CD14-positive monocyte (primary cell): Measurements from ENCODE around the gene VPS37B. TPM values are rescaled to one million over a fixed set of nuclear protein-coding genes. Genes with fewer than 3 reads are reported as not detected.

Experiments
- DNase-seq, 3 donors: peaks; one replicate each; pipeline ENCODE4 v3.0.0-alpha.2; 2011 to 2022
- H2AFZ ChIP-seq: 2 replicates; pipeline ENCODE4 v1.6.0; 2012; ENCODE audit warnings: mild to moderate bottlenecking, low read depth, low read length, inconsistent platforms; ENCODE audit not compliant: insufficient read depth, poor library complexity, severe bottlenecking
- H3K27ac ChIP-seq, 2 donors: 1 replicate in 1 of 2; 2 replicates in 1 of 2; pipeline ENCODE4 v1.5.1; 2012 to 2013; ENCODE audit warnings: low read length in 2 of 2, control low read depth in 1 of 2, inconsistent platforms in 1 of 2, low read depth in 1 of 2, mild to moderate bottlenecking in 1 of 2
- H3K27me3 ChIP-seq, 2 donors: one replicate each; pipeline versions ENCODE4 v1.6.0 to v1.6.1; 2011 to 2013; ENCODE audit warnings: low read length in 2 of 2; ENCODE audit not compliant: control insufficient read depth in 2 of 2, insufficient read depth in 2 of 2
- H3K36me3 ChIP-seq, 2 donors: replicated peaks in 1 of 2; 1 replicate in 1 of 2; 2 replicates in 1 of 2; pipeline versions ENCODE4 v1.5.1 to v1.6.1; 2012 to 2013; ENCODE audit warnings: low read length in 2 of 2, control low read depth in 1 of 2, inconsistent platforms in 1 of 2, mild to moderate bottlenecking in 1 of 2; ENCODE audit not compliant: insufficient read depth in 2 of 2, control insufficient read depth in 1 of 2
- H3K4me1 ChIP-seq, 2 donors: 1 replicate in 1 of 2; 2 replicates in 1 of 2; pipeline versions ENCODE4 v1.5.1 to v1.6.1; 2012 to 2013; ENCODE audit warnings: low read length in 2 of 2, control low read depth in 1 of 2, inconsistent platforms in 1 of 2, mild to moderate bottlenecking in 1 of 2, moderate library complexity in 1 of 2; ENCODE audit not compliant: insufficient read depth in 2 of 2, control insufficient read depth in 1 of 2
- H3K4me2 ChIP-seq: replicated peaks from 2 replicates; pipeline ENCODE3; 2012; ENCODE audit warnings: low read length, moderate library complexity, mild to moderate bottlenecking; ENCODE audit not compliant: poor library complexity, severe bottlenecking; ENCODE audit errors: extremely low read depth
- H3K4me3 ChIP-seq, 3 experiments: fragments of 200-600 bp in 1 of 3; sonication (generic) in 1 of 3; replicated peaks in 1 of 3; 1 replicate in 2 of 3; 2 replicates in 1 of 3; pipeline ENCODE4 v1.5.1; 2011 to 2013; ENCODE audit warnings: low read length in 3 of 3, mild to moderate bottlenecking in 3 of 3, control low read depth in 2 of 3, low read depth in 2 of 3, inconsistent platforms in 1 of 3, moderate library complexity in 1 of 3
- H3K79me2 ChIP-seq: 2 replicates; pipeline ENCODE4 v1.6.0; 2012; ENCODE audit warnings: mild to moderate bottlenecking, control low read depth, inconsistent platforms, low read length, moderate library complexity; ENCODE audit not compliant: insufficient read depth
- H3K9ac ChIP-seq: 2 replicates; pipeline ENCODE4 v1.6.0; 2017; ENCODE audit warnings: low read length, mild to moderate bottlenecking; ENCODE audit not compliant: insufficient read depth, poor library complexity, severe bottlenecking
- H3K9me3 ChIP-seq, 2 donors: replicated peaks in 1 of 2; 1 replicate in 1 of 2; 2 replicates in 1 of 2; pipeline versions ENCODE4 v1.5.1 to v1.6.1; 2012 to 2013; ENCODE audit warnings: low read length in 2 of 2, control low read depth in 1 of 2; ENCODE audit not compliant: control insufficient read depth in 1 of 2, insufficient read depth in 1 of 2
- H4K20me1 ChIP-seq: 2 replicates; pipeline ENCODE4 v1.6.0; 2012; ENCODE audit warnings: mild to moderate bottlenecking, low read length, control low read depth, moderate library complexity; ENCODE audit not compliant: insufficient read depth
- H3K27ac Mint-ChIP-seq, 7 donors: one replicate each; pipeline ENCODE4 v1.8.0; 2020; ENCODE audit warnings: mild to moderate bottlenecking in 7 of 7, mixed read lengths in 7 of 7, moderate library complexity in 6 of 7, inconsistent platforms in 2 of 7
- H3K27me3 Mint-ChIP-seq, 3 donors: one replicate each; pipeline ENCODE4 v1.8.0; 2021 to 2022; ENCODE audit warnings: low read depth in 3 of 3, mild to moderate bottlenecking in 3 of 3, mixed read lengths in 3 of 3, moderate library complexity in 3 of 3, inconsistent platforms in 1 of 3
- H3K36me3 Mint-ChIP-seq, 2 donors: one replicate each; pipeline ENCODE4 v1.8.0; 2020; ENCODE audit warnings: mixed read lengths in 2 of 2, inconsistent platforms in 1 of 2, mild to moderate bottlenecking in 1 of 2
- H3K4me1 Mint-ChIP-seq: one replicate; pipeline ENCODE4 v1.8.0; 2020; ENCODE audit warnings: mild to moderate bottlenecking, mixed read lengths
- H3K4me3 Mint-ChIP-seq, 2 donors: one replicate each; pipeline ENCODE4 v1.8.0; 2020; ENCODE audit warnings: mild to moderate bottlenecking in 2 of 2, mixed read lengths in 2 of 2, moderate library complexity in 1 of 2
- H3K9me3 Mint-ChIP-seq, 7 donors: one replicate each; pipeline ENCODE4 v1.8.0; 2020 to 2022; ENCODE audit warnings: mixed read lengths in 7 of 7, mild to moderate bottlenecking in 6 of 7, moderate library complexity in 6 of 7, inconsistent platforms in 2 of 7
- CTCF ChIP-seq: fragments of 200-600 bp; IDR thresholded peaks from one replicate; pipeline ENCODE4 v1.8.0; 2022; ENCODE audit warnings: antibody characterized with exemption, mild to moderate bottlenecking
- WGBS: methylation state at CpG from one replicate; pipeline ENCODE4 v1.1.5; 2013; ENCODE audit warnings: missing lambda C conversion rate; ENCODE audit not compliant: insufficient coverage; 5-methylcytosine and 5-hydroxymethylcytosine counted together
- intact Hi-C, 2 donors: fragments of 100-400 bp; cut with micrococcal nuclease; formaldehyde crosslinking; loops; one replicate each; pipeline versions ENCODE4 v1.15.0 to v1.15.1; 2023
- polyA plus RNA-seq, 3 donors: library from polyadenylated mRNA; depleted of rRNA in 1 of 3; unstranded in 2 of 3; stranded (reverse) in 1 of 3; fragments of 300-500 nt in 2 of 3; fragments of >200 nt in 1 of 3; fragmentation: Illumina TruSeq in 2 of 3; gene quantifications; 1 replicate in 2 of 3; 2 replicates in 1 of 3; pipeline ENCODE4 v1.2.3, GENCODE V29; 2012 to 2021

VPS37B gene
- polyA plus RNA-seq, 3 donors: 12.3 to 34.3 (median 16.4) TPM

GRCh38 chr12:122819209-122819785 is 76.6 kb downstream of the VPS37B start:
- no peak for TF ChIP-seq CTCF
- no peaks in the 10 kb centered on the region for H3K4me1 ChIP-seq
- Mint-ChIP-seq H3K27me3 (peaks cover 0 to 8% (median 3%) of the 10 kb centered on the region in 3 donors), H3K9me3 (peaks cover 0 to 3% (median 0%) of the 10 kb centered on the region in 7 donors), H3K27ac (no peak overlapping the region), H3K4me3 (no peak overlapping the region), H3K36me3 (no peaks in the 10 kb centered on the region), H3K4me1 (no peaks in the 10 kb centered on the region)
- no peaks in the 10 kb centered on the region for H3K27me3 ChIP-seq
- 91% methylated on average over 6 of the region's 10 CpGs for WGBS
- H3K79me2 ChIP-seq: no peaks in the 10 kb centered on the region
- H2AFZ ChIP-seq: no peak overlapping the region
- intact Hi-C loops: no loop called here
- no peak overlapping the region for H3K27ac ChIP-seq
- H3K9me3 ChIP-seq: no peaks in the 10 kb centered on the region
- no peak for DNase-seq
- H3K4me3 ChIP-seq: no peak overlapping the region
- H3K4me2 ChIP-seq: no peak overlapping the region
- no peaks in the 10 kb centered on the region for H4K20me1 ChIP-seq
- H3K36me3 ChIP-seq: no peaks in the 10 kb centered on the region
- no peak overlapping the region for H3K9ac ChIP-seq

Other genes starting within 250 kb of the VPS37B start
- gene HCAR2, start 192.8 kb downstream of the VPS37B start, polyA plus RNA-seq: 10 to 100 TPM in 2 of 3 donors, 1 to 10 TPM in 1; 8.1 to 31.2 (median 13.0) TPM
- 10 to 100 TPM; 14.4 to 65.3 (median 23.7) TPM for gene HCAR3, start 179.3 kb downstream of the VPS37B start, polyA plus RNA-seq
- not detected for gene HCAR1, start 165.3 kb downstream of the VPS37B start, polyA plus RNA-seq
- gene DENR, start 143.3 kb downstream of the VPS37B start, polyA plus RNA-seq: 10 to 100 TPM; 11.2 to 34.1 (median 32.5) TPM
- under 1 TPM; 0.09 to 0.13 (median 0.11) TPM for gene CCDC62, start 121.6 kb downstream of the VPS37B start, polyA plus RNA-seq
- under 1 TPM in 2 of 3 donors, not detected in 1; 0.09 to 0.60 TPM for gene HIP1R, start 60.7 kb downstream of the VPS37B start, polyA plus RNA-seq
- 1 to 10 TPM in 1 of 3 donors, under 1 TPM in 2; 0.14 to 1.2 (median 0.22) TPM for gene ABCB9, start 70.3 kb upstream of the VPS37B start, polyA plus RNA-seq
- 10 to 100 TPM; 13.0 to 30.3 (median 13.6) TPM for gene OGFOD2, start 79.1 kb upstream of the VPS37B start, polyA plus RNA-seq
- gene ARL6IP4, start 84.6 kb upstream of the VPS37B start, polyA plus RNA-seq: 100 to 1,000 TPM; 152 to 268 (median 167) TPM